ENCODE data around the gene GRIK2. TPM values are rescaled to one million over a fixed set of nuclear protein-coding genes. Genes with fewer than 3 reads are reported as not detected.

GRIK2 gene
- total RNA-seq, 2 donors from 2014 or later = 1.00 to 4.5 TPM

- Histone ChIP-seq H3K4me3 (ENCODE audit: low read length) (no peak overlapping the region), H3K27ac (ENCODE audit: low read depth, low read length) (no peak overlapping the region), H3K36me3 (ENCODE audit: control insufficient read depth, insufficient read depth, low read length) (no peaks in the 10 kb centered on the region), H3K4me1 (ENCODE audit: control insufficient read depth, insufficient read depth, low read length) (no peaks in the 10 kb centered on the region), H3K27me3 (ENCODE audit: control insufficient read depth, insufficient read depth, low read length, poor library complexity, severe bottlenecking) (no peaks in the 10 kb centered on the region), H3K9ac (ENCODE audit: extremely low read depth, low read length, poor library complexity, severe bottlenecking) (no peak overlapping the region), H3K9me3 (ENCODE audit: control insufficient read depth, low read length) (no peaks in the 10 kb centered on the region)
- H3K27me3 Mint-ChIP-seq (ENCODE audit: insufficient read depth) = no peaks in the 10 kb centered on the region
- WGBS, 2 experiments (ENCODE audit: insufficient coverage in 1 of 2, insufficient read length in 1 of 2) = no CpG with 5 or more reads among the region's 1 CpG
- TF ChIP-seq CTCF (conservative IDR thresholded peaks at IDR 0.05) = no peak
- H3K4me1 Mint-ChIP-seq = peaks cover 10% of the 10 kb centered on the region
- H3K4me3 Mint-ChIP-seq = no peak overlapping the region
- H3K36me3 Mint-ChIP-seq (ENCODE audit: low read depth) = no peaks in the 10 kb centered on the region
- no peak for DNase-seq
- H3K27ac Mint-ChIP-seq = no peak overlapping the region
- no peaks in the 10 kb centered on the region for H3K9me3 Mint-ChIP-seq
These were observed 329.0 kb downstream of the GRIK2 start for GRCh38 chr6:101722471-101722870.

GRCh38 chr6:101722991-101723579 lies 329.6 kb downstream of the GRIK2 start:
- Mint-ChIP-seq H3K4me1 (peaks cover 10% of the 10 kb centered on the region), H3K36me3 (ENCODE audit: low read depth) (no peaks in the 10 kb centered on the region), H3K4me3 (no peak overlapping the region), H3K9me3 (no peaks in the 10 kb centered on the region), H3K27me3 (ENCODE audit: insufficient read depth) (no peaks in the 10 kb centered on the region), H3K27ac (no peak overlapping the region)
- Histone ChIP-seq H3K4me1 (ENCODE audit: control insufficient read depth, insufficient read depth, low read length) (no peaks in the 10 kb centered on the region), H3K9me3 (ENCODE audit: control insufficient read depth, low read length) (no peaks in the 10 kb centered on the region), H3K4me3 (ENCODE audit: low read length) (no peak overlapping the region), H3K9ac (ENCODE audit: extremely low read depth, low read length, poor library complexity, severe bottlenecking) (no peak overlapping the region), H3K27ac (ENCODE audit: low read depth, low read length) (no peak overlapping the region), H3K36me3 (ENCODE audit: control insufficient read depth, insufficient read depth, low read length) (no peaks in the 10 kb centered on the region), H3K27me3 (ENCODE audit: control insufficient read depth, insufficient read depth, low read length, poor library complexity, severe bottlenecking) (no peaks in the 10 kb centered on the region)
- no peak for TF ChIP-seq CTCF (conservative IDR thresholded peaks at IDR 0.05)
- DNase-seq = no peak
- 93 to 100% methylated on average over 1 of the region's 1 CpG for WGBS, 2 experiments (ENCODE audit: insufficient coverage in 1 of 2, insufficient read length in 1 of 2)

GRCh38 chr6:101728388-101728787 lies 334.9 kb downstream of the GRIK2 start:
- TF ChIP-seq CTCF (conservative IDR thresholded peaks at IDR 0.05) = no peak
- H3K36me3 Mint-ChIP-seq (ENCODE audit: low read depth) = no peaks in the 10 kb centered on the region

More at GRCh38 chr6:101728388-101728787, 334.9 kb downstream of the GRIK2 start:
- Histone ChIP-seq H3K9me3 (ENCODE audit: control insufficient read depth, low read length) (no peaks in the 10 kb centered on the region), H3K27ac (ENCODE audit: low read depth, low read length) (no peak overlapping the region), H3K4me3 (ENCODE audit: low read length) (no peak overlapping the region), H3K27me3 (ENCODE audit: control insufficient read depth, insufficient read depth, low read length, poor library complexity, severe bottlenecking) (no peaks in the 10 kb centered on the region), H3K36me3 (ENCODE audit: control insufficient read depth, insufficient read depth, low read length) (no peaks in the 10 kb centered on the region), H3K4me1 (ENCODE audit: control insufficient read depth, insufficient read depth, low read length) (no peaks in the 10 kb centered on the region), H3K9ac (ENCODE audit: extremely low read depth, low read length, poor library complexity, severe bottlenecking) (no peak overlapping the region)
- Mint-ChIP-seq H3K4me1 (peaks cover 14% of the 10 kb centered on the region), H3K27ac (no peak overlapping the region), H3K4me3 (no peak overlapping the region), H3K9me3 (no peaks in the 10 kb centered on the region), H3K27me3 (ENCODE audit: insufficient read depth) (no peaks in the 10 kb centered on the region)
- no peak for DNase-seq
- 100% methylated on average over 1 of the region's 2 CpGs for WGBS, 2 experiments (ENCODE audit: insufficient coverage in 1 of 2, insufficient read length in 1 of 2)

Measured in endodermal cell (in vitro differentiated cells).